Heart left ventricle (tissue), 16 donors: ENCODE results near the gene ANK3. TPM values are rescaled to one million over a fixed set of nuclear protein-coding genes. Genes with fewer than 3 reads are reported as not detected.

ENCODE experiments used
- ATAC-seq, 4 donors: fragments of 200-7000 bp; cut with Tn5 transposase; one replicate each; pipeline ENCODE4 v1.9.1; 2020 to 2022; ENCODE audit warnings: moderate library complexity in 4 of 4, mild to moderate bottlenecking in 3 of 4, moderate number of reproducible peaks in 1 of 4
- DNase-seq, 5 donors: peaks; one replicate each; pipeline ENCODE4 v3.0.0-alpha.2; 2020
- H3K27ac ChIP-seq, 12 donors: fragments of 200-600 bp; sonication (generic) in 4 of 12; one replicate each; pipeline versions ENCODE4 v1.5.0 to v1.8.0; 2016 to 2022; ENCODE audit warnings: mild to moderate bottlenecking in 2 of 12
- H3K27me3 ChIP-seq, 9 donors: fragments of 200-600 bp; sonication (generic) in 2 of 9; one replicate each; pipeline versions ENCODE4 v1.5.1 to v1.8.0; 2016 to 2022; ENCODE audit warnings: mild to moderate bottlenecking in 3 of 9
- H3K36me3 ChIP-seq, 9 donors: fragments of 200-600 bp; sonication (generic) in 2 of 9; one replicate each; pipeline versions ENCODE4 v1.5.0 to v1.8.0; 2018 to 2022; ENCODE audit warnings: mild to moderate bottlenecking in 2 of 9
- H3K4me1 ChIP-seq, 12 donors: fragments of 200-600 bp; sonication (generic) in 4 of 12; one replicate each; pipeline versions ENCODE4 v1.5.0 to v1.8.0; 2016 to 2022; ENCODE audit warnings: mild to moderate bottlenecking in 3 of 12
- H3K4me3 ChIP-seq, 12 donors: fragments of 200-600 bp; sonication (generic) in 4 of 12; one replicate each; pipeline versions ENCODE4 v1.5.0 to v1.8.0; 2017 to 2022; ENCODE audit warnings: mild to moderate bottlenecking in 9 of 12, moderate library complexity in 4 of 12
- H3K9me3 ChIP-seq, 12 donors: fragments of 200-600 bp; sonication (generic) in 4 of 12; one replicate each; pipeline versions ENCODE4 v1.5.0 to v1.8.0; 2016 to 2022; ENCODE audit warnings: mild to moderate bottlenecking in 1 of 12
- CTCF ChIP-seq, 12 donors: fragments of 200-600 bp; sonication (generic) in 4 of 12; IDR thresholded peaks; one replicate each; pipeline versions ENCODE4 v1.5.0 to v1.8.0; 2018 to 2022; ENCODE audit warnings: antibody characterized with exemption in 12 of 12, mild to moderate bottlenecking in 5 of 12
- POLR2A ChIP-seq, 2 donors: fragments of 450-650 bp; IDR thresholded peaks; one replicate each; pipeline ENCODE4 v1.6.1; 2017; ENCODE audit warnings: antibody characterized with exemption in 2 of 2, mild to moderate bottlenecking in 2 of 2, moderate library complexity in 2 of 2
- WGBS, 4 donors: extraction: QIAGEN DNeasy Blood & Tissue Kit in 2 of 4; methylation state at CpG; one replicate each; pipeline versions ENCODE4 v1.1.5 to v1.1.7; 2013 to 2018; 5-methylcytosine and 5-hydroxymethylcytosine counted together
- intact Hi-C, 10 donors: fragments of 100-400 bp; cut with DNase I; formaldehyde crosslinking; loops; one replicate each; pipeline versions ENCODE4 v1.11.1 to v1.14.2; 2022
- polyA plus RNA-seq, 2 donors: library from polyadenylated mRNA; stranded (reverse); fragments of 200-250 nt; gene quantifications; one replicate each; pipeline ENCODE4 v1.2.3, GENCODE V29; 2013
- total RNA-seq, 9 donors: library from RNA; depleted of rRNA in 2 of 9; stranded (reverse); fragments of >200 nt in 2 of 9; fragmentation: NEBNext Ultra II Directional in 3 of 9; extraction: Animal tissue kit (Norgen Biotek cat#: 25700) in 3 of 9; gene quantifications; one replicate each; pipeline versions ENCODE4 v1.1.0 to v1.2.4, GENCODE V29; 2016 to 2023
- donor health status: ischemic (EF 13 %, LVEDD 7.1; RV severe dilation, severe dysfunction).
- donor health status: healthy with polysubstance abuse.
- donor health status: DM: no; HTN: yes; CAD: no.
- donor health status: DM: no; HTN: no; CAD: no.
- donor health status: ischemic (EF 25% LVEDD 6.9; RV normal size, moderate dysfunction).
- donor health status: ischemic (EF 25% LVEDD 5.7; RV mildly dilated, moderate dysfunction).
- donor health status: healthy.
- donor health status: DM: yes; HTN: yes; CAD: no.
- donor health status: ischemic (EF 35%, LVEDD 5.7; RV mildly dilated, moderate dysfunction).
- donor health status: nonischemic (EF 11% LVEDD 7.7; RV severe dilation, severe dysfunction).
- donor health status: DM: yes; HTN: yes; CAD: no.
- donor health status: PGD.
- donor health status: ischemic (EF 29% LVEDD 5.4; RV normal size, mild dysfunction).
- donor health status: nonischemic (EF 23%, LVEDD 6.1; RV moderate dilation, normal function).

Gene ANK3
- total and polyA plus RNA-seq, 11 donors = 33.8 to 576 (median 239) TPM

GRCh38 chr10:60359066-60359465, 30.6 kb downstream of the ANK3 start:
- H3K27ac ChIP-seq = no peak overlapping the region
- intact Hi-C loops = no loop called here
- H3K36me3 ChIP-seq = no peaks in the 10 kb centered on the region
- TF ChIP-seq CTCF (IDR thresholded peaks at IDR 0.05) (no peak), POLR2A (IDR thresholded peaks at IDR 0.05) (no peak)
- no peaks in the 10 kb centered on the region for H3K9me3 ChIP-seq
- no peak for ATAC-seq
- DNase-seq = no peak
- H3K4me1 ChIP-seq = peaks cover 0 to 8% (median 2%) of the 10 kb centered on the region in 12 donors
- no peaks in the 10 kb centered on the region for H3K27me3 ChIP-seq
- H3K4me3 ChIP-seq = no peak overlapping the region

- DNase-seq = no peak
- no peak overlapping the region for H3K4me3 ChIP-seq
- no peak overlapping the region for H3K27ac ChIP-seq
- no peaks in the 10 kb centered on the region for H3K36me3 ChIP-seq
- ATAC-seq = no peak
- intact Hi-C loops = no loop called here
- TF ChIP-seq POLR2A (IDR thresholded peaks at IDR 0.05) (no peak), CTCF (IDR thresholded peaks at IDR 0.05) (no peak)
- no peaks in the 10 kb centered on the region for H3K27me3 ChIP-seq
- peaks cover 0 to 16% (median 5%) of the 10 kb centered on the region in 12 donors for H3K4me1 ChIP-seq
- no peaks in the 10 kb centered on the region for H3K9me3 ChIP-seq
Observed at GRCh38 chr10:60358282-60358681, 31.4 kb downstream of the ANK3 start.

- Histone ChIP-seq H3K27me3 (no peaks in the 10 kb centered on the region), H3K36me3 (no peaks in the 10 kb centered on the region), H3K9me3 (no peaks in the 10 kb centered on the region), H3K27ac (peak overlapping the region in 8 of 12 donors; percentile 21 to 62 (median 42)), H3K4me3 (no peak overlapping the region), H3K4me1 (peaks cover 0 to 36% (median 9%) of the 10 kb centered on the region in 12 donors)
- DNase-seq (peak in 4 of 5 donors; percentile 16 to 70 (median 40)), ATAC-seq (peak; percentile 86 to 93 (median 90))
- TF ChIP-seq POLR2A (IDR thresholded peaks at IDR 0.05) (no peak), CTCF (IDR thresholded peaks at IDR 0.05) (no peak)
- 37 to 40% (median 39%) methylated on average over 9 of the region's 9 CpGs for WGBS, 4 donors
- intact Hi-C loops = loop anchor here in 1 of 10 donors (5.0 kb wide), 1 partner anchor 69 kb away; no protein-coding TSS in a partner anchor
Observed at GRCh38 chr10:60353519-60354258, 36.0 kb downstream of the ANK3 start.

GRCh38 chr10:60352105-60352504, 37.6 kb downstream of the ANK3 start:
- TF ChIP-seq CTCF (IDR thresholded peaks at IDR 0.05) (no peak), POLR2A (IDR thresholded peaks at IDR 0.05) (no peak)
- DNase-seq = no peak
- Histone ChIP-seq H3K27ac (no peak overlapping the region), H3K4me1 (peaks cover 0 to 36% (median 9%) of the 10 kb centered on the region in 12 donors), H3K27me3 (no peaks in the 10 kb centered on the region), H3K9me3 (no peaks in the 10 kb centered on the region), H3K4me3 (no peak overlapping the region), H3K36me3 (no peaks in the 10 kb centered on the region)
- intact Hi-C loops = loop anchor here in 1 of 10 donors (5.0 kb wide), 1 partner anchor 70 kb away; no protein-coding TSS in a partner anchor
- 89 to 93% (median 91%) methylated on average over 5 of the region's 5 CpGs for WGBS, 4 donors
- ATAC-seq = no peak
